Hepatocyte (in vitro differentiated cells): ENCODE measurements around the gene USP9Y.

Experiments used
- CTCF ChIP-seq: fragments of 200-600 bp; sonication (generic); IDR thresholded peaks from 2 replicates; pipeline ENCODE4 v1.5.1; 2016; ENCODE audit warnings: antibody characterized with exemption, mild to moderate bottlenecking; ENCODE audit not compliant: poor library complexity
- EZH2 ChIP-seq: fragments of 200-600 bp; sonication (generic); IDR thresholded peaks from 2 replicates; pipeline ENCODE4 v1.6.1; 2016; ENCODE audit warnings: antibody characterized with exemption, mild to moderate bottlenecking, borderline replicate concordance

GRCh38 chrY:12837550-12837949 lies 136.5 kb downstream of the USP9Y start:
- TF ChIP-seq CTCF (no peak), EZH2 (no peak)
